Measurements from ENCODE around the gene ZFAND3. TPM values are rescaled to one million over a fixed set of nuclear protein-coding genes. Genes with fewer than 3 reads are reported as not detected.

The ZFAND3 gene
- total RNA-seq, 1 donor from 2014 or later: 32.2 TPM

- DNase-seq: no peak
These were observed 350.5 kb downstream of the ZFAND3 start for GRCh38 chr6:38169977-38170526.

- DNase-seq: no peak
These were observed 351.3 kb downstream of the ZFAND3 start for GRCh38 chr6:38170666-38171355.

- DNase-seq: no peak
These were observed 352.6 kb downstream of the ZFAND3 start for GRCh38 chr6:38171997-38172738.

GRCh38 chr6:38172739-38173410 is 353.3 kb downstream of the ZFAND3 start:
- no peak for DNase-seq

- no peak for DNase-seq
These were observed 354.4 kb downstream of the ZFAND3 start for GRCh38 chr6:38173909-38174308.

- no peak for DNase-seq
These were observed 354.8 kb downstream of the ZFAND3 start for GRCh38 chr6:38174315-38174714.

GRCh38 chr6:38174806-38175495 is 355.4 kb downstream of the ZFAND3 start:
- DNase-seq: no peak

- no peak for DNase-seq
These were observed 356.3 kb downstream of the ZFAND3 start for GRCh38 chr6:38175786-38176185.

GRCh38 chr6:38176797-38177751 is 357.5 kb downstream of the ZFAND3 start:
- DNase-seq: no peak

GRCh38 chr6:38177882-38178583 is 358.5 kb downstream of the ZFAND3 start:
- no peak for DNase-seq

GRCh38 chr6:38178584-38178886 is 359.0 kb downstream of the ZFAND3 start:
- DNase-seq: no peak

- DNase-seq: no peak
These were observed 359.8 kb downstream of the ZFAND3 start for GRCh38 chr6:38179300-38179699.

- DNase-seq: no peak
These were observed 360.4 kb downstream of the ZFAND3 start for GRCh38 chr6:38179794-38180430.

- no peak for DNase-seq
These were observed 361.1 kb downstream of the ZFAND3 start for GRCh38 chr6:38180586-38180985.

GRCh38 chr6:38182426-38182825 is 362.9 kb downstream of the ZFAND3 start:
- no peak for DNase-seq

GRCh38 chr6:38183856-38184584 is 364.5 kb downstream of the ZFAND3 start:
- no peak for DNase-seq

- DNase-seq: no peak
These were observed 365.1 kb downstream of the ZFAND3 start for GRCh38 chr6:38184585-38185080.

- DNase-seq: no peak
These were observed 365.7 kb downstream of the ZFAND3 start for GRCh38 chr6:38185244-38185643.

- no peak for DNase-seq
These were observed 366.2 kb downstream of the ZFAND3 start for GRCh38 chr6:38185752-38186151.
